Adrenal gland (tissue), 12 donors: ENCODE measurements around the gene AWAT2. TPM values are rescaled to one million over a fixed set of nuclear protein-coding genes. Genes with fewer than 3 reads are reported as not detected.

ENCODE experiments used
- DNase-seq, 7 donors: peaks; one replicate each; pipeline ENCODE4 v3.0.0-alpha.2; 2019 to 2020
- H3K27ac ChIP-seq, 5 donors: fragments of 200-600 bp; sonication (generic) in 4 of 5; 1 replicate in 3 of 5; 2 replicates in 2 of 5; pipeline versions ENCODE4 v1.5.1 to v1.8.0; 2016 to 2020; ENCODE audit warnings: mild to moderate bottlenecking in 1 of 5
- H3K27me3 ChIP-seq: fragments of 200-600 bp; 2 replicates; pipeline ENCODE4 v1.8.0; 2021
- H3K36me3 ChIP-seq, 2 donors: fragments of 200-600 bp; replicated peaks in 1 of 2; 1 replicate in 1 of 2; 2 replicates in 1 of 2; pipeline versions ENCODE4 v1.5.1 to v1.8.0; 2018 to 2022
- H3K4me1 ChIP-seq, 2 donors: fragments of 200-600 bp; replicated peaks in 1 of 2; 1 replicate in 1 of 2; 2 replicates in 1 of 2; pipeline versions ENCODE4 v1.5.1 to v1.8.0; 2018 to 2021
- H3K4me3 ChIP-seq, 4 donors: fragments of 200-600 bp; sonication (generic) in 3 of 4; one replicate each; pipeline ENCODE4 v1.5.1; 2016 to 2018
- H3K9me3 ChIP-seq, 3 donors: fragments of 200-600 bp; sonication (generic) in 1 of 3; replicated peaks in 1 of 3; 1 replicate in 2 of 3; 2 replicates in 1 of 3; pipeline versions ENCODE4 v1.5.1 to v1.8.0; 2016 to 2021
- POLR2A ChIP-seq, 2 donors: fragments of 450-650 bp; IDR thresholded peaks; one replicate each; pipeline ENCODE4 v1.6.1; 2017; ENCODE audit warnings: antibody characterized with exemption in 2 of 2, mild to moderate bottlenecking in 2 of 2, moderate library complexity in 1 of 2
- WGBS, 4 donors: extraction: QIAGEN DNeasy Blood & Tissue Kit in 2 of 4; methylation state at CpG; one replicate each; pipeline versions ENCODE4 v1.1.5 to v1.1.7; 2013 to 2017; 5-methylcytosine and 5-hydroxymethylcytosine counted together
- intact Hi-C, 2 donors: fragments of 100-400 bp; cut with DNase I; formaldehyde crosslinking; loops; one replicate each; pipeline versions ENCODE4 v1.14.1 to v1.15.0; 2022 to 2023
- polyA plus RNA-seq, 3 donors: library from polyadenylated mRNA; stranded (reverse); fragments of 200-250 nt in 2 of 3; fragments of 350-450 nt in 1 of 3; fragmentation: Illumina TruSeq in 1 of 3; extraction: RNeasy Lipid Tissue Mini Kit (QIAGEN cat#74804) in 1 of 3; gene quantifications; one replicate each; pipeline ENCODE4 v1.2.3, GENCODE V29; 2013 to 2014
- total RNA-seq, 9 donors: library from RNA; depleted of rRNA in 4 of 9; stranded (reverse); fragments of >200 nt in 4 of 9; fragments of 120-200 nt in 1 of 9; fragmentation: NEBNext Ultra II Directional in 1 of 9; extraction: Animal tissue kit (Norgen Biotek cat#: 25700) in 1 of 9; gene quantifications; one replicate each; pipeline versions ENCODE4 v1.1.0 to v1.2.4, GENCODE V29; 2013 to 2023
- TF ChIP-seq, protein P1 (sequence below), 6 experiments: fragments of 450-650 bp in 4 of 6; fragments of 200-600 bp in 2 of 6; sonication (generic) in 1 of 6; IDR thresholded peaks; 1 replicate in 5 of 6; 2 replicates in 1 of 6; pipeline versions ENCODE4 v1.5.1 to v1.8.0; 2016 to 2021; ENCODE audit warnings: antibody characterized with exemption in 6 of 6, mild to moderate bottlenecking in 2 of 6, moderate library complexity in 1 of 6
- donor health status: healthy with polysubstance abuse.
- donor health status: Bipolar disorder and iron deficiency.
- donor health status: DM: yes; HTN: yes; CAD: no.
- donor health status: DM: no; HTN: no; CAD: no.
- donor health status: DM: no; HTN: no; CAD: no.
- donor health status: DM: yes; HTN: yes; CAD: no.

AWAT2 gene
- total and polyA plus RNA-seq, 12 donors, result not detected

DNA sequence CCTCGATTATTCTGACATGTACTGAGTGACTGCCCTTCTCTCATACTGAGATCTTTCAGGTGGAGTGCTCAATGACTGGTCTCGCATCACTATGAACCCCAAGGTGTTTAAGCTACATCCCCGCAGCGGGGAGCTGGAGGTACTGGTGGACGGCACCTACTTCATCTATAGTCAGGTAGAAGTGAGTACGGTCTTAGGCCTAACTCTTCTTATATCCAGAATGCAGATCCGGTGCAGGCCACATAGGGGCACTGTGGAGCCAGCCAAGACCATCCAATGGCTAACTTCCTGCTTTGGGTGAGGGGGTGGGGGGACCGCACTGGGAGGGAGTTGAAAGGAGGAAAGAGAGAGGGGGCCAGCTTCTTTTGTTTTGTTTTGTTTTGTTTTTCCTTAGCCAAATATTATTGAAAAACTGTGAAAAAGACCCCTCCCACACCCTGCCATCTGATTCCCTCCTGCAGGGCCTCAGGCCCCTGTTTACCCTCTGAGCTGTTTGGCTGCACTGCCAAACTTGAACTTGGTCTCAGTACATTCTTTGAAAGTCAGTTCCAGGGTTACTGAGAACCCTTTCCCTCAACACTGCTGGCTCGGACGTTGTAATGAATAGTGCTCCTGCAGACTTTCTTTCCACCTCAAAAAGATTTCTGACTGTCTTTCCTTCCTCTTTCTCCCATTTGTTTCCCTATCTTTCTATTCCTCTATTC lies 16.2 kb downstream of the AWAT2 start:
- H3K4me1 ChIP-seq, result no peaks in the 10 kb centered on the region
- no peaks in the 10 kb centered on the region for H3K9me3 ChIP-seq
- H3K27ac ChIP-seq, result no peak overlapping the region
- peaks cover 10% of the 10 kb centered on the region for H3K27me3 ChIP-seq
- DNase-seq, result peak in 1 of 7 donors; percentile 9
- intact Hi-C loops, result loop anchor here in 1 of 2 donors (5.0 to 10.0 kb wide), 2 partner anchors 61 to 496 kb away; no protein-coding TSS in a partner anchor
- H3K36me3 ChIP-seq, result no peaks in the 10 kb centered on the region
- 58 to 76% (median 66%) methylated on average over 9 to 10 of the region's 10 CpGs for WGBS, 4 donors
- TF ChIP-seq POLR2A (IDR thresholded peaks at IDR 0.05), result no peak
- TF ChIP-seq, protein P1, sequence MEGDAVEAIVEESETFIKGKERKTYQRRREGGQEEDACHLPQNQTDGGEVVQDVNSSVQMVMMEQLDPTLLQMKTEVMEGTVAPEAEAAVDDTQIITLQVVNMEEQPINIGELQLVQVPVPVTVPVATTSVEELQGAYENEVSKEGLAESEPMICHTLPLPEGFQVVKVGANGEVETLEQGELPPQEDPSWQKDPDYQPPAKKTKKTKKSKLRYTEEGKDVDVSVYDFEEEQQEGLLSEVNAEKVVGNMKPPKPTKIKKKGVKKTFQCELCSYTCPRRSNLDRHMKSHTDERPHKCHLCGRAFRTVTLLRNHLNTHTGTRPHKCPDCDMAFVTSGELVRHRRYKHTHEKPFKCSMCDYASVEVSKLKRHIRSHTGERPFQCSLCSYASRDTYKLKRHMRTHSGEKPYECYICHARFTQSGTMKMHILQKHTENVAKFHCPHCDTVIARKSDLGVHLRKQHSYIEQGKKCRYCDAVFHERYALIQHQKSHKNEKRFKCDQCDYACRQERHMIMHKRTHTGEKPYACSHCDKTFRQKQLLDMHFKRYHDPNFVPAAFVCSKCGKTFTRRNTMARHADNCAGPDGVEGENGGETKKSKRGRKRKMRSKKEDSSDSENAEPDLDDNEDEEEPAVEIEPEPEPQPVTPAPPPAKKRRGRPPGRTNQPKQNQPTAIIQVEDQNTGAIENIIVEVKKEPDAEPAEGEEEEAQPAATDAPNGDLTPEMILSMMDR (IDR thresholded peaks at IDR 0.05), result peak in 5 of 6 experiments; percentile 8 to 47 (median 35)
- no peak overlapping the region for H3K4me3 ChIP-seq

- intact Hi-C loops, result loop anchor here in 1 of 2 donors (5.0 to 10.0 kb wide), 2 partner anchors 62 to 495 kb away; no protein-coding TSS in a partner anchor
- no peaks in the 10 kb centered on the region for H3K36me3 ChIP-seq
- H3K9me3 ChIP-seq, result no peaks in the 10 kb centered on the region
- H3K27ac ChIP-seq, result no peak overlapping the region
- peaks cover 10% of the 10 kb centered on the region for H3K27me3 ChIP-seq
- no peak for TF ChIP-seq POLR2A (IDR thresholded peaks at IDR 0.05)
- TF ChIP-seq, protein P1 (IDR thresholded peaks at IDR 0.05), result no peak
- DNase-seq, result no peak
- no peaks in the 10 kb centered on the region for H3K4me1 ChIP-seq
- 56 to 83% (median 61%) methylated on average over 2 of the region's 2 CpGs for WGBS, 4 donors
- H3K4me3 ChIP-seq, result no peak overlapping the region
Measured at GRCh38 chrX:70032792-70033191, 16.9 kb downstream of the AWAT2 start.

DNA sequence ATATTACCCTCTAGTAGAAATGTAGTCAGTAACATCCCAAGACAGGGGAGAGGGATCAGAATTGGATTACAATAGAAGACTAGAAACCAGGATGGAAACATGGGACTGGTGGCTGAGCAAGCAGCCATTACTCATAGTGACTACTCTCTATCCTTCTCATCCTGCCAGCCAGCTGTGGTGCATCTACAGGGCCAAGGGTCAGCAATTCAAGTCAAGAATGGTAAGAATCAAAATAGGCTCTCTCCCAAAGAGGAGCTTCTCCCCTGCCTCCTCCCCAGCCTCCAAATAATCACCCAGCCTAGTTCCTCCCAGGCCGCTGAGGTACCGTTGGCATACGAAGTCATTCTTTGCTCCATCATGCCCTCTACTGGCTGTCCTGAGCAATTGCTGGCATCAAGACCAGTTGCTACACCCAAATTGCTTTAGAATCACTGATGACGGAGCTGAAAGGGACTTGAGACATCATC lies 19.4 kb downstream of the AWAT2 start:
- TF ChIP-seq, protein P1 (IDR thresholded peaks at IDR 0.05), result peak; percentile 57 to 84 (median 70)
- no peak for TF ChIP-seq POLR2A (IDR thresholded peaks at IDR 0.05)
- H3K4me3 ChIP-seq, result no peak overlapping the region
- H3K9me3 ChIP-seq, result no peaks in the 10 kb centered on the region
- H3K27ac ChIP-seq, result no peak overlapping the region
- H3K36me3 ChIP-seq, result no peaks in the 10 kb centered on the region
- intact Hi-C loops, result loop anchor here in 1 of 2 donors (5.0 to 10.0 kb wide), 2 partner anchors 64 to 493 kb away; no protein-coding TSS in a partner anchor
- peaks cover 10% of the 10 kb centered on the region for H3K27me3 ChIP-seq
- DNase-seq, result peak; percentile 32 to 65 (median 40)
- 6 to 13% (median 11%) methylated on average over 4 of the region's 4 CpGs; no CpG with 5 or more reads in 1 of the 4 donors for WGBS, 4 donors
- no peaks in the 10 kb centered on the region for H3K4me1 ChIP-seq

DNA sequence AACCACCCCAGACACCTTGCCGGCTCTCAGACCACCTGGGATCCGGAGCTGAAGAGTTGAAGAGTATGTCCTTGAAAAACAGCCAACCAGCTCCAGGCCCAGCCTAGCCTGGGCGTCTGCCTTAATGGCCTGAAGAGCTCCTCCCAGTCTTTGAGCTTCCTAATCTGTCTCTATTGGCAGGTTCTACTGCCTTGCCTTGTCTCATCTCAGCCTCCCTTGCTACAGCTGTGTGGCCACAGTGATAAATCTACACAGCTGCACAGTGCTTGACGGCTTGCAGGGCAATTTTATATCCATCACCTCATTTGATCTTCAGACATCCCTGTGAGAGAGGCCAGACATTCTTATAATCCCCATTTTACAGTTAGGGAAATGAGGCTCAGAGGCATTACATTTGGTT lies 19.9 kb downstream of the AWAT2 start:
- intact Hi-C loops, result loop anchor here in 1 of 2 donors (5.0 to 10.0 kb wide), 2 partner anchors 65 to 493 kb away; no protein-coding TSS in a partner anchor
- no peak overlapping the region for H3K4me3 ChIP-seq
- no peaks in the 10 kb centered on the region for H3K36me3 ChIP-seq
- H3K27me3 ChIP-seq, result peaks cover 10% of the 10 kb centered on the region
- no peak overlapping the region for H3K27ac ChIP-seq
- no peaks in the 10 kb centered on the region for H3K9me3 ChIP-seq
- DNase-seq, result no peak
- TF ChIP-seq, protein P1 (IDR thresholded peaks at IDR 0.05), result no peak
- TF ChIP-seq POLR2A (IDR thresholded peaks at IDR 0.05), result no peak
- no peaks in the 10 kb centered on the region for H3K4me1 ChIP-seq
- 29 to 67% (median 52%) methylated on average over 1 to 4 of the region's 4 CpGs for WGBS, 4 donors
